ENCODE data around the gene FGF18. TPM values are rescaled to one million over a fixed set of nuclear protein-coding genes. Genes with fewer than 3 reads are reported as not detected.

The FGF18 gene
- total and polyA plus RNA-seq, 5 donors: 1.2 to 4.3 (median 1.6) TPM

DNA sequence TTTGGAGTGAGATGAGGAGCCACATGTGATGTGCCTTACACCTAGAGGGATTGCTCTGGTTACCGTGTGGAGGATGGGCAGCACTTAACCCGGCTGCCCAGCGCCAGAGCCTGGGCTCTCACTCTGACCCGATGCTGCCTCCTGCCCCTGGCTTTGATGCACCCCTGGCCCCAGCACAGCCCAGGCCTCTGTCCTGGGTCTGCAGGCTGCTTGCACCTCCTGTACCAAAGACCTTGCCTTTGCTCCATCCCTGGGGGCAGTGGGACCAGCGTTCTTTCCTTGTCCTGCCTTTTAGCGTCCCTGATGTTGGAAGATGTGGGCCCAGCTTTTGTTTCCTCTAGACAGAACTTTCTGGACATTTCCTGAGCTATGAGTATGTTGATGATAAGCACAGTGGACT lies 40.4 kb downstream of the FGF18 start:
- WGBS: 74% methylated on average over 6 of the region's 6 CpGs
- intact Hi-C loops (cut with DNase I): no loop called here
- Histone ChIP-seq H3K4me1 (ENCODE audit: control insufficient read depth, insufficient read depth, low read length) (no peaks in the 10 kb centered on the region), H3K4me3 (ENCODE audit: low read length) (no peak overlapping the region), H3K27me3 (ENCODE audit: control insufficient read depth, insufficient read depth) (no peaks in the 10 kb centered on the region), H3K27ac (ENCODE audit: low read length) (no peak overlapping the region), H3K9me3 (ENCODE audit: control insufficient read depth, low read length) (no peaks in the 10 kb centered on the region)
- no peak for ATAC-seq
- DNase-seq: no peak

DNA sequence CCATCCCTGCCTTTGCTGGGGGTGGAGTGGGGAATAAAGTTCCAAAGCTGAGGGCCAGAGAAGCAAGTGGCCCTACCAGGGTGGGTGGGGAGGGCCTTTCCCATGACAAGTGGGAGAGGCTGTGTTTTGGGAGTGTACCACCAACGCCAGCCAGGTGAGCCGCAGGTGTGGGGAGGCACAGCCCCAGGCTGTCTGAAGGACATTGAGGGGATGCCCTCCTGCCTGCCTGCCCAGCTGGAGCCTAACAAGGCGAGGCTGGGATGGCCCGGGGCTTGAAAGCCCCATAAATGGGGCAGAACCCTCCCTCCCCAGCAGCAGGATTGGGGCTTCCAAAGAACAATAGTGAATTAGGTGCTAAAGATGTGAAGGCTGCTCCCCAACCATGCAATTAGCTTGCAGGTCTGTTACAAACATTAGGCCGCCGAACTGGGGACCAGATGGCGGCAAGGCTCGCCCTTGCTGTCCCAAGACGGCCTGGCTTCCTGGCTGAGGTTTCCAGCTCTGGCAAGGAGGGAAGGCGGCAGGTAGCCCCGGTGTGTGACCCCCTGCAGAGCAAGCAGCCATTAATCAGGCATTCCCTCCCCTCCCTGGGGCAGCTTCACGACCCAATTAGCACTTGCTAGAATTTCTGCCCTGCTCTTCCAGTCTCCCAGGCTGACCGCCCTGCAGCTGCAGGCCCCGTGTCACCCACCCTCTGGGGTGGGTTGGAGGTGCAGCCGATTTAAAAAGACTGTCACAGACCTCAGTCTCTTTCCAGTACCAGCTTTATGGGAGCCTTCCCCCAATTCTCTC lies 42.9 kb downstream of the FGF18 start:
- no peak for ATAC-seq
- Histone ChIP-seq H3K4me3 (ENCODE audit: low read length) (no peak overlapping the region), H3K9me3 (ENCODE audit: control insufficient read depth, low read length) (no peaks in the 10 kb centered on the region), H3K4me1 (ENCODE audit: control insufficient read depth, insufficient read depth, low read length) (no peaks in the 10 kb centered on the region), H3K27ac (ENCODE audit: low read length) (no peak overlapping the region), H3K27me3 (ENCODE audit: control insufficient read depth, insufficient read depth) (no peaks in the 10 kb centered on the region)
- intact Hi-C loops (cut with DNase I): no loop called here
- WGBS: 79% methylated on average over 15 of the region's 15 CpGs
- DNase-seq: no peak

DNA sequence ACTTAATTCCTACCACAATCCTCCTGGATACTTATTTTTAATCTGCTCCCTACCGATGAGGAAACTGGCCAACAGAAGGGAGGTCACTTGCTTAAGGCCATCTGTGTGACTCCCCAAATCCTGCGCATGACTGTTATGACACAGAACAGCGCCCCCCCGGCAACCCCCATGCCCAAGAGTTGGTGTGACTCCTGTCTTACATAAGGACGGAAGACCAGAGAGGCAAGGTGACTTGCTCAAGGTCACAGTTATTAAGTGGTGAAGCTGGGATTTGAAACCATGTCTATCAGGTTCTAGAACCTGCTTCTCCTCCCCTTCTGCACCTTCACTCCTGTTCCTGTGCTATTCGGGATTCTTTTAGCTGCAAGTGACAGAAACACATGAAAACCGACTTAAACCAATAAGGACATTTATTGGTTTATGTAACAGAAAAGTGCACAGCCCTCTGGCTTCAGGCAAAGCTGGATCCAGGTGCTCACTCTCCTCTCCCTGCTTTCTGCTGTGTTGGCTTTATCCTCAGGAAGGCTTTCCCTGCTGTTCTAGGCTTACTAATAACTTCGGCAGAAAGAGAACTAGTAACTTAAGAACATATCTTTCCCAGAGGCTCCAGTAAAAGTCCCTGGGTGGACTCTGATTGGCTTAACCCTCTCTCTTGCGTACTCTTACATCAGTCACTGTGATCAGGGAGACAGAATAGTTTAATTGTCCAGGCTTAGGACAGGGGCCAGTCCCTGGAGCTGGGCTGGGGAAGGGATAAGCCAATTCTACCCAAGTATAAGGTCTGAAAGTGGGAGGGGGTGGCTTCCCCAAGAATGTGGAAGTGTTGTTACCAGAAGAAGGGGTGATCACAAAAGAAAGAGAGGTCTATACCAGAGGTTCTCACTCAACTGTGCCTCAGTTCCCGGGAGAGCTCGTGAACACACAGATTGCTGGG lies 43.7 kb downstream of the FGF18 start:
- Histone ChIP-seq H3K9me3 (ENCODE audit: control insufficient read depth, low read length) (no peaks in the 10 kb centered on the region), H3K4me3 (ENCODE audit: low read length) (no peak overlapping the region), H3K27me3 (ENCODE audit: control insufficient read depth, insufficient read depth) (no peaks in the 10 kb centered on the region), H3K27ac (ENCODE audit: low read length) (no peak overlapping the region), H3K4me1 (ENCODE audit: control insufficient read depth, insufficient read depth, low read length) (no peaks in the 10 kb centered on the region)
- WGBS: 80% methylated on average over 11 of the region's 11 CpGs
- DNase-seq: no peak
- intact Hi-C loops (cut with DNase I): no loop called here
- no peak for ATAC-seq

DNA sequence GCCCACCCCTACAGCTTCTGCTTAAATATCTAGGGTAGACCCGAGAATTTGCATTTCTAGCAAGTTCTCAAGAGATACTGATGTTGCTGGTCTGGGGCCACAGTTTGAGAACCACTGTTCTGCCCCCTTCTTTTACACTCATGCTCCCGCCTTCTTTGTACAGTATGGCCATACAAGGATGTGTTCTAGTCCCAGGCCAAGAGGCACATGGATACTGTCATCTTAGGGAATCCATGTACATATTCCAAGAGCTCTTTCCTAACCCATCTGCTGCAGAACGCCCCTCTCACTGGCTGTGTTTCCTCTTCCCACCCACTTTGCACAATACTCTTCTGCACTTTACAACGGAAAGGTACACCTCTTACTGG lies 44.4 kb downstream of the FGF18 start:
- intact Hi-C loops (cut with DNase I): no loop called here
- H3K27ac ChIP-seq (ENCODE audit: low read length): no peak overlapping the region
- H3K9me3 ChIP-seq (ENCODE audit: control insufficient read depth, low read length): no peaks in the 10 kb centered on the region
- no peaks in the 10 kb centered on the region for H3K27me3 ChIP-seq (ENCODE audit: control insufficient read depth, insufficient read depth)
- H3K4me1 ChIP-seq (ENCODE audit: control insufficient read depth, insufficient read depth, low read length): no peaks in the 10 kb centered on the region
- no peak for DNase-seq
- 72% methylated on average over 4 of the region's 4 CpGs for WGBS
- no peak for ATAC-seq
- H3K4me3 ChIP-seq (ENCODE audit: low read length): no peak overlapping the region

DNA sequence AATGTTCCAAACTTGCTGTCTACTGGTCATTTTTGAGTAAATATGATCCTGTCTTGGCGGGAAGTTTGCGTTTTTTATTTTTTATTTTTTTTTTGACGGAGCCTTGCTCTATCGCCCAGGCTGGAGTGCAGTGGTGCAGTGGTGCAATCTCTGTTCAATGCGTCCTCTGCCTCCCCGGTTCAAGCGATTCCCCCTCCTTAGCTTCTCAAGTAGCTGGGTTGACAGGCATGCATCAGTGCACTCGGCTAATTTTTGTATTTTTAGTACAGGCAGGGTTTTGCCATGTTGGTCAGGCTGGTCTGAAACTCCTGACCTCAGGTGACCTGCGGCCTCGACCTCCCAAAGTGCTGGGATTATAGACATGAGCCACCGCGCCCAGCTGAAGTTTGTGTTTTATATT lies 45.4 kb downstream of the FGF18 start:
- intact Hi-C loops (cut with DNase I): no loop called here
- no peak for ATAC-seq
- DNase-seq: no peak
- Histone ChIP-seq H3K4me1 (ENCODE audit: control insufficient read depth, insufficient read depth, low read length) (no peaks in the 10 kb centered on the region), H3K9me3 (ENCODE audit: control insufficient read depth, low read length) (no peaks in the 10 kb centered on the region), H3K27ac (ENCODE audit: low read length) (no peak overlapping the region), H3K4me3 (ENCODE audit: low read length) (no peak overlapping the region), H3K27me3 (ENCODE audit: control insufficient read depth, insufficient read depth) (no peaks in the 10 kb centered on the region)
- 88% methylated on average over 12 of the region's 12 CpGs for WGBS

DNA sequence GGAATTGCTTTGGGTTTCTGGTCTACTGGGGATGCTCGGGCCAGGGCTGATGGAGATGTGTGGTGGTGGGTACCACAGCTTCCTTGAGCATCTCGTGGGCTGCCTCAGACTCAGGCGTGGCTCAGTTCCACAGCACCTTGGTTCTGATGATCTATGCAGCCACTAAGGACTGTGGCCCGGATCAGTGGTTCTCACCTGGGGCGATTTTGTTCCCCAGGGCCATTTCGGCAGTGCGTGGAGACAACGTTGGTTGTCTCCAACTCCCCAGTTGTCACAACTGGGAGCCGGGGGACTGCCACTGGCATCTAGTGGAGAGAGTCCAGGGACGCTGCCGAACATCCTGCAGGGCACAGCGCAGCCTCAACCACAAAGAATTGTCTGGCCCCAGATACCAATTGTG lies 47.7 kb downstream of the FGF18 start:
- Histone ChIP-seq H3K4me1 (ENCODE audit: control insufficient read depth, insufficient read depth, low read length) (no peaks in the 10 kb centered on the region), H3K4me3 (ENCODE audit: low read length) (no peak overlapping the region), H3K9me3 (ENCODE audit: control insufficient read depth, low read length) (no peaks in the 10 kb centered on the region), H3K27ac (ENCODE audit: low read length) (no peak overlapping the region), H3K27me3 (ENCODE audit: control insufficient read depth, insufficient read depth) (no peaks in the 10 kb centered on the region)
- DNase-seq (no peak), ATAC-seq (no peak)
- WGBS: 89% methylated on average over 12 of the region's 12 CpGs
- intact Hi-C loops (cut with DNase I): no loop called here

DNA sequence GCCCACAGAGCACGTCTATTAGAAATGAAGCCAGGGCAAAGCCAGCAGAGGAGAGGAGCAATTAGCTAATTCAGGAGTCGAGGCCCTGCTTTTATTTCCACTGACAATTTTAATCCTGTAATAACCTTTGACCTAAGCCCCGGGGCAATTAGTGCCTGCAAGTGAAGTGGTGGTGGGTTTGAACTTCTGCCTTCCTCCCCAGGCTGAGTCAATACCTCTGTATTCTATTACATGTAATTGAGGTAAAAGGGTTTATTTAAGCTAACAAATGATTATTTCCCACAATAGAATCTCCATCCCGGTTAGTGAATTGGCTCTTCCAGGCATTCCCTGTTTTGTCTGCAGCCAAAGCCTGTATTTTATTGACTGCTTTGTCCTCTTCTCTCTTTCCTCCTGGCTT lies 49.9 kb downstream of the FGF18 start:
- Histone ChIP-seq H3K9me3 (ENCODE audit: control insufficient read depth, low read length) (no peaks in the 10 kb centered on the region), H3K27ac (ENCODE audit: low read length) (no peak overlapping the region), H3K4me1 (ENCODE audit: control insufficient read depth, insufficient read depth, low read length) (no peaks in the 10 kb centered on the region), H3K4me3 (ENCODE audit: low read length) (no peak overlapping the region), H3K27me3 (ENCODE audit: control insufficient read depth, insufficient read depth) (no peaks in the 10 kb centered on the region)
- 74% methylated on average over 4 of the region's 4 CpGs for WGBS
- ATAC-seq (no peak), DNase-seq (no peak)
- intact Hi-C loops (cut with DNase I): no loop called here

DNA sequence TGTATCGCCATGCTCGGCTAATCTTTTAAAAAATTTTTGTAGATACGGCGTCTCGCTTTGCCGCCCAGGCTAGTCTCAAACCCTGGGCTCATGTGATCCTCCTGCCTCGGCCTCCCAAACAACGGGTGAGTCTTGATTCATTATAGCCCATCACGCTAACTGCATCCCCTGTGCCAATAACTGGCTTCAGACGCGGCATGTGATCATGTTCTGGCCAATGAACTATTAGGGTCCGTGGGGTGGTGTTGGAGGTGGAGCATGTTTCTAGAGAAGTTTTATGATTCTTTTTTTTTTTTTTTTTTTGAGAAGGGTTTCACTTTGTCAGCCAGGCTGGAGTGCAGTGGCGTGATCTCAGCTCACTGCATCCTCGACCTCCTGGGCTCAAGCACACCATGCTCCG lies 51.0 kb downstream of the FGF18 start:
- no peak overlapping the region for H3K27ac ChIP-seq (ENCODE audit: low read length)
- DNase-seq (no peak), ATAC-seq (no peak)
- WGBS: 94% methylated on average over 15 of the region's 15 CpGs
- H3K4me1 ChIP-seq (ENCODE audit: control insufficient read depth, insufficient read depth, low read length): no peaks in the 10 kb centered on the region
- no peaks in the 10 kb centered on the region for H3K27me3 ChIP-seq (ENCODE audit: control insufficient read depth, insufficient read depth)
- intact Hi-C loops (cut with DNase I): no loop called here
- no peak overlapping the region for H3K4me3 ChIP-seq (ENCODE audit: low read length)
- H3K9me3 ChIP-seq (ENCODE audit: control insufficient read depth, low read length): no peaks in the 10 kb centered on the region

DNA sequence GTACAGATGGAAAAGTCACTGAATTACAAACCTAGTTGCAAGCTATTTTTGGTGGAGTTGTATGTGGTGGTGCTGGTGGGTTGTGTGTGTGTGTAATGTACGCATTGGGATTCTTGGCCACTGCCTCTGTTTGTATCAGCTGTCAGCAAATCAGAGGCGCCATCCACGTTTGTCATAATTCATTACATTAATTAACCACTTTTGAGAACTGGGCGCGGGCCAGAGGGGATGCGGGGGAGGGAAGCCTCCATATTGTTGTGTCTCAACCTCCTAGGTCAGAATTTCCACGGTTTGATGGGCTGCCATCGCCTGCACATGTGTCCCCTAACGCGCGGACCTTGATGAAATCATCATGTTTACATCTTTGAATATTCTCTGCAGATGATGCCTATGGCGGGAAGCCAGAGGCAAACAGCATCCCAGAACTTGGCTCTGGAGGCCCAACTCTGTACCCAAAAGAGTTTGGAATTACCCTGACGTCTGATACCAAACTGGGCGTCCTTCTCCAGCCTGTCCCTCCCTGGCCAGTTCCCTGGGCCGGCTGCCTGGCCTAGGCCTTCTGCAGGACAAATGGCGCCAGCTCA lies 54.9 kb downstream of the FGF18 start:
- 62% methylated on average over 16 of the region's 16 CpGs for WGBS
- H3K9me3 ChIP-seq (ENCODE audit: control insufficient read depth, low read length): no peaks in the 10 kb centered on the region
- intact Hi-C loops (cut with DNase I): no loop called here
- ATAC-seq (peak; percentile 23 to 40), DNase-seq (peak in 2 of 3 donors; percentile 50 to 57)
- no peak overlapping the region for H3K4me3 ChIP-seq (ENCODE audit: low read length)
- H3K27ac ChIP-seq (ENCODE audit: low read length): no peak overlapping the region
- no peaks in the 10 kb centered on the region for H3K4me1 ChIP-seq (ENCODE audit: control insufficient read depth, insufficient read depth, low read length)
- H3K27me3 ChIP-seq (ENCODE audit: control insufficient read depth, insufficient read depth): no peaks in the 10 kb centered on the region

DNA sequence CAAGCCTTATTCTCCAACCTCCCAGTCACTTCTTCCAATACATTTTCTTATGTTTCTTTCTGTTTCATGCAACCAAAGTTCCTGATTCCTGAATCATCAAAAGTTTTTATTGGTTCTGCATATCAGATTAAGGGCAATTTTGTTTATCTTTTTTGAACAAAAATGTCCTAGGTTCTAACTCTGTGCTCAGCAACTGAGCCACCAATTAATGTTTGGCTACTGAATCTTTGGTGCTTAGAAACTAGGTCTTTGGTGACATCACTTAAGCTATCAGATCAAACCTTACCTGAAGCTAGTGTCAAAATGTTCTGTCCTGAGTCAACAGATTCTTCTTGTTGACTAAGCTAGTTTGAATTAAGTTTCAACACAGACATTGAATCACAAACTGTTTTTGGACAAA lies 56.1 kb downstream of the FGF18 start:
- ATAC-seq: no peak
- DNase-seq: no peak
- no peak overlapping the region for H3K4me3 ChIP-seq (ENCODE audit: low read length)
- intact Hi-C loops (cut with DNase I): no loop called here
- H3K27me3 ChIP-seq (ENCODE audit: control insufficient read depth, insufficient read depth): no peaks in the 10 kb centered on the region
- no peak overlapping the region for H3K27ac ChIP-seq (ENCODE audit: low read length)
- no peaks in the 10 kb centered on the region for H3K9me3 ChIP-seq (ENCODE audit: control insufficient read depth, low read length)
- no peaks in the 10 kb centered on the region for H3K4me1 ChIP-seq (ENCODE audit: control insufficient read depth, insufficient read depth, low read length)

DNA sequence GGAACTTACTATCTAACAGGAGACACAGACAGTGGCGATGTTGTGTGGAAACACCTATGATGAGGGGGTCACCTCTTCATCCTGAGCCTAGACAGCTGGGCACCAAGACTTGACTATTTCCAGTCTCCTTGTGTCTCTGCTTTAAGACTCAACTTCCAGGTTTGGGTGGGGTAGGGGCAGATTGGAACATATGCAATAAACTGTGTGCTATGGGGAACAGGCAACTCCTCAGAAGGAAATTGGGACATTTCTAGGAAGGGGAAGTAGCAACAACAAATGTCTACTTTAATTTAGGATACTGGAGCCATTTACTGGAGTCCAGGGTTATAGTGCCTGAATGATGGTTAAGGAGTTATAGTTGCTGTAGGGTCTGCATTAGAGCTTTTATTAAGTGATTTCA lies 57.3 kb downstream of the FGF18 start:
- Histone ChIP-seq H3K4me3 (ENCODE audit: low read length) (no peak overlapping the region), H3K4me1 (ENCODE audit: control insufficient read depth, insufficient read depth, low read length) (no peaks in the 10 kb centered on the region), H3K27ac (ENCODE audit: low read length) (no peak overlapping the region), H3K27me3 (ENCODE audit: control insufficient read depth, insufficient read depth) (no peaks in the 10 kb centered on the region), H3K9me3 (ENCODE audit: control insufficient read depth, low read length) (no peaks in the 10 kb centered on the region)
- intact Hi-C loops (cut with DNase I): no loop called here
- no peak for ATAC-seq
- DNase-seq: no peak
- WGBS: 100% methylated on average over 1 of the region's 1 CpG

Measured in right cardiac atrium (tissue), 5 donors.